ENCODE data around the gene TNNI3K.

Gene TNNI3K

DNA sequence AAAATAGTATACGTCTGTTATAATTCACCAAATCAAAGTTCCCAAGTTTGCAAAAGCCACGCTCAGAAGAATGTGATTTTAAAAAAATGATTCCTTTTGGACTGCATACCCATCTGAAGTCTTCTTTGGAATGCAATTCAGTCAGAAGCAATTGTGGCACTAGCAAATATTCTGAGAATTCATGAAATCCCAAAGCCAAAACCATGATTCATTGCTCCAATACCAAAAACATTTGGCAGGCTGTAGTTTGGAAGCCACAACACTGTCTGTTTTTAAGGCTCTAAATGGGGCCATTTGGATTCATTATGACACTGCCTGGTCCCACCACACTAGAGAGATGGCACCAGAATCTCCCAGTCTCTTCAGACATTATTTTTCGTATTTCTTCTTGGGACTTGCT is 299.1 kb downstream of the TNNI3K start:
- no peak for DNase-seq (ENCODE audit: extremely low read depth in 1 of 2, low read depth in 1 of 2)

DNA sequence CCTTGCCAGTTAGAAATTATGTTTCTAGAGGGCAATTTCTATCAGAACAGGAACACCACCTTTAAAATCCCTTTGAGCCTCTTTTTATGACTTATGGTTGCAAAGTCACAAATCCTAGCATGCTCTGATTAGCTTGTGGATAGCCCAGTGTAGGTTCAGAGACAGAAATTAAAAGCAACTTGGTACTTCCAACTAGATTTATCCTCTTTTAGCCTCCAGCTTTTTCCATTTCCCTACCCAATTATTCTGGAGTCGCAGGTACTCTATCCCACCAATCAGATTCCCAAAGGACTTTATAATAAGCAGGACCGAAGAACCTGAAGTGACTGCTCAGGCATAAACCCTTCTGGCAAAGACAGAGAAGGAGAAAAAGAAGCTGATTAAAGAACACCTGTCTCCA is 310.6 kb downstream of the TNNI3K start:
- DNase-seq (ENCODE audit: extremely low read depth in 1 of 2, low read depth in 1 of 2): no peak

DNA sequence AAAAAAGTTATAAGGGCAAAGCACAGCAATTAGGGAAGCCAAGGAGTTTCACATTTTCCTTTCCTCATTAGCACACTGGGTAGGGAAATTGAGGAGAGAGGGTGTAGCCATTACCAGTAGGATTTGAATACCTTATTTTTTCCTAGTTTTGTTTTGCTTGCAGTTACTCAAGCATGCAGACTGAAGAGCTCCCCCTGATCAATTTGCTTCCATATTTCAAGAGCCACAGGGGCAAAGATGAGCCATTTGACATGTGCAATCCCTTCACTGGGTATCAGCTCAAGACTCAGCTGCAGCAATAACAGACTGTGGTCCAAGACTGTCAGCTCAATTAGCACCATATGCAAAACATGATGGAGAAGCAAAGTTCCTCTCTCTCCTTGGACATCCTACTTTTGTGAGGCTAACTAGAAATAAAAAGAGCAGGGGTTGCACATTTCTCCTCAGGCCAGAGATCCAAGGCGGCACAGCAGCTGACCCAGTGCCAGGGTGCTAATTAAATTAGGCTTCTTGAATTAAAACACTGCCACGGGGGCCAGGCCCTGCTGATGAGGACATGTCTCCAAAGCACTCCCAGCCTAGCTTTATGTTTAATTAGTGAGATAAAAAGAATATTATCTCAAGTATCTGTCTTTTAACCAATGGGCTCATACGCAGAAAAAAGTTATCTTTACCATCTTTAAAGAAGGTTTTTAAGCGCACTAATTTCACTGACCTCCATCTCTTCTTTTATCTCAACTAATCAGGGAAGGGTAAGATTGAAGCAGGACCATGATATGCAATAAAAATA is 314.0 kb downstream of the TNNI3K start:
- no peak for DNase-seq (ENCODE audit: extremely low read depth in 1 of 2, low read depth in 1 of 2)

DNA sequence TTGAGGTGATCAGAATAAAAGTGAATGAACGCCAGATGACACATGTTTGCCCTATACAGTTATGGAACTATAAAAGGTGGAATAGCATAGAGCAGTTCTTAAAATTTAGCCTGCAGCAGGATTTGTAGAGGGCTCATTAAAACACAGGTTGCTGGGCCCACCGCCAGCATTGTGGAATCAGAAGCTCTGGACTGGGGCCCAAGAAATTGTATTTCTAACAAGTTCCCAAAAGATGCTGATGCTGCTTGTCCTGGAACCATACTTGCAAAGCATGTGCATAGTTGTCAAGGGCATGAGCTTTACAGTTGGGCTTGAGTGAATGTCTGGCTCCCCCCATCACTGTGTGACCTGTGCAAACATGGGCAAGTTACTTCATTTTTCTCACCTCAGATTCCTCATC is 314.7 kb downstream of the TNNI3K start:
- no peak for DNase-seq (ENCODE audit: extremely low read depth in 1 of 2, low read depth in 1 of 2)

DNA sequence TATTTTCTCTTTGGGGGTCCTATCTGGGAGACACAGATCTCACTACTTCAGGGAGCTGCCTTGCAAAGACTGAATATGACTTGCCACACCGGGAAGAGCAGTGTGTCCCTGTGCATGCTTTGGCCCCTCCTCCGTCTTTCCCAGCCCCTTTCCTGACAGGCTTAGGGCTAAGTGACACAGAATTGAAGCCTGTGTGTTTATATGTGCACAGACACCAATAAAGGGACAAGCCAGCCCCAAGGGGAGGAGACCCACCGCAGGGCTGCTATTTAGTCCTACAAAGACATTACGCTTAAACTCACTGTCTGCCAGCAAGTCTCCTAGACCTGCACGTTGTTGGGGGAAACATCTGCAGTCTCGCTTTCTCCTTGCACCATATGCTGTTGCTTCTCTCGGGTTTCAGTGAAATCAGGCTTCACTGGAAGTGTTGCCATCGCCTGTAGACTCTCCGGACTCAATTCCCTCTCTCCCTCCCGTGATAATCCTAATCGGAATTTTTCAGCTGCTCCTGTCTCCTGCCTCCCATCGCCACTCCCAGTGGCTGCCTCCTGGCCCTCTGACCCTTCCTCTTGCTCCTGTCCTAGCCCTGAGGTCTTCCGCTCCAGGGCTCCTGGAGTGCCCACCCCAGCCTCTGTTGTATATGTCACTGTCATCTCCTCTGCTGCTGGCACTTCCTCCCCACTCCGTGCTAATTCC is 335.8 kb downstream of the TNNI3K start:
- no peak for DNase-seq (ENCODE audit: extremely low read depth in 1 of 2, low read depth in 1 of 2)

DNA sequence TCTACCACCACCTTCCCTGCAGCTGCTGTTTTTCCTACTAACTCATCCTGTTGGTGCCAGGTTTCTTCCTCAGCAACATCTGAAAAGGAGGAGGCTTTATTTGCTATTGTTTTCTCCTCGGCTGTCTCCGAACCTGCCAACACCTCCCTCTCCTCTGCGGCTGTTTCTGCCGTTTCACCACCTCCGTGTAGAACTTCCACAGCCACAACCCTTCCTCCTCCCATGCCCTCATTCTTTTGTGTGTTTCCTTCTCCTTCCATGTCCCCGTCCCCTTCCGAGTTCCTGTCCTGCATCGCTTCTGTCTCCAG is 336.3 kb downstream of the TNNI3K start:
- DNase-seq (ENCODE audit: extremely low read depth in 1 of 2, low read depth in 1 of 2): no peak

DNA sequence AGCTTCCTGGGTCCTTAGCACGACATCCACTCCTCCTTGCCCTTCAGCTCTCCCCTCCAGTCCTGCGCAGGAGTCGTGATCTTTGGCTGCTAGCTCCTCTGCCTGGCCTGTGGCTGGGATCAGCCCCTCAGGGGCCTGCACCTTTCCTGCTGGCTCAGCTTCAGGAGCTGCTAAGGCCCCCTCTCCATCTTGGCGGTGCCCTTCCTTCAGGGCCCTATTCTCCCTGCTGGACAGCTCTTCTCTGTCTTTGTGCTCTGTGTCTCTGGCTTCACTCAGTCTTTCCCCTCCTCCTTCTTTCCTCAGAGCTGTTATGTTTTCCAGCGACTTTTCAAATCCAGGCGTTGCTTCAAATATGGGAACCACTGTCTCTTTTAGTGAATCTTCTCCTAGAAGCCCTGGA is 336.7 kb downstream of the TNNI3K start:
- DNase-seq (ENCODE audit: extremely low read depth in 1 of 2, low read depth in 1 of 2): no peak

DNA sequence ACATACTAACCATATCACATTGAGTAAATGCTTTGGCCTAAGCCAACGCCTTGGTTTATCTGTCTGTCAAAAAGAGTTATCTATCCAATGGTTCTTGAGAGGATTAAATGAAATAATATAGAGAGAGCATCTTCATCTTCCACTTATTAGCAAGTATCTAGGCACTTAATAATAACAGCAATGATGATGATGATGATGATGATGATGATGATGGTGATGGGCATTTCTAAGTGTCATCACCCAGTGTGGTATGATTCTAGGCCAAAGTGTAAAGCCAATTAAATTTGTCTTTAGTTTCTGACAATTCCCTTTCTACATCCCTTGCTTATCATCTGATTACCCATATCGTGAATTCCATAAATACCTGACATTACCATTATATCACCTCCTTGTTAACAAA is 342.9 kb downstream of the TNNI3K start:
- DNase-seq (ENCODE audit: extremely low read depth in 1 of 2, low read depth in 1 of 2): no peak

DNA sequence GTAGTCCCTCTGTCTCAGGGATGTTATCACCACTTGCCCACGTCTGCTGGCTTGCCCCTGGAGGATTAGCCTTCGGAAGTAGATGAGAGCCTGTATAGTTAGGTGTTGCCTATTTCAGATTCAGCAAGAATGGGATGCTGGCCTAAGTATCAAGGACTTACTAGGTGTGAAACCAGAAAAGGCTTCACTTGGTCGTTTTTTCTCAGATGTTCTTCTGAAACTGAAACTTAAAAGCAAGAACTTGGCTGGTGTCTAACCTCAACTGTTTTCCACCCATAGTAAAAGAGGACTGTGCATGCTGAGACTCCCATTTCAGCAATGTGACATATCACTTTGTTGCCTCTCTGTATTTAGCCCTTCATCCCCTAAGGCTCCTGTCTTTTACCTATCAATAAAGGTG is 344.2 kb downstream of the TNNI3K start:
- DNase-seq (ENCODE audit: extremely low read depth in 1 of 2, low read depth in 1 of 2): no peak

DNA sequence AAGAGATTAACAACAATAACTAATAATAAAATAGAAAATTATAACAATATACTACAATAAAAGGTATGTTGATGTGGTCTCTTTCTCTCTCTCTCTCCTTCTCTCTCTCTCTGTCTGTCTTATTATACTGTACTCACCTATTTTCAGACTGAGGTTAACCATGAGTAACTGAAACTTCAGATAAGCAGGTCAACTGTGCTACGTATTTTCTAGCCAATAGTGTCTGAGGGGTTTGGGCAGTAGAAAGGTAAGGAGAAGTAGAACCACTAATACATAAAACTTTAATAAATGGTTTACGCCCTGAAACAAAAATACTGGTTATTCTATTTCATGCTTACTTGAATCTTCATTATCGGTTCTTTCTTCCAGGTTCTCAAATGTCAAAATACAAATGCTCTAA is 348.2 kb downstream of the TNNI3K start:
- DNase-seq (ENCODE audit: extremely low read depth in 1 of 2, low read depth in 1 of 2): no peak

DNA sequence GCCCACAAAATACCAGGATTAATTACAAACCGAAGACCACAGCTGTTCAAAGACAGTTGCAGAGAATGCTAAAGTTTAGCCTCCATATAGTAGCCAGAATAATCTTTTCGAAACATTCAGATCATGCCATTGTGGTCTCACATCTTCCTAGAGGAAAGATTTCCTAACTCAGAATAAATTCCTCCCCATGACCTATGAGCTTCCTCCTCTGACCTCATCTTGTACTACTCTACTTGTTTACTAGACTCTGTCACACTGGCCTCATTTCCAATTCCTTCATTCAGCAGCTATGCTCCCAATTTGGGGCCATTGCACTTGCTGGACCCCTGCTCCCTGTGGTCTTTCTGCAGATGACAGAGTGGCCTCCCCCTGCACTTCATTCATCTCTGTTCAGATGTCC is 349.0 kb downstream of the TNNI3K start:
- DNase-seq (ENCODE audit: extremely low read depth in 1 of 2, low read depth in 1 of 2): no peak

DNA sequence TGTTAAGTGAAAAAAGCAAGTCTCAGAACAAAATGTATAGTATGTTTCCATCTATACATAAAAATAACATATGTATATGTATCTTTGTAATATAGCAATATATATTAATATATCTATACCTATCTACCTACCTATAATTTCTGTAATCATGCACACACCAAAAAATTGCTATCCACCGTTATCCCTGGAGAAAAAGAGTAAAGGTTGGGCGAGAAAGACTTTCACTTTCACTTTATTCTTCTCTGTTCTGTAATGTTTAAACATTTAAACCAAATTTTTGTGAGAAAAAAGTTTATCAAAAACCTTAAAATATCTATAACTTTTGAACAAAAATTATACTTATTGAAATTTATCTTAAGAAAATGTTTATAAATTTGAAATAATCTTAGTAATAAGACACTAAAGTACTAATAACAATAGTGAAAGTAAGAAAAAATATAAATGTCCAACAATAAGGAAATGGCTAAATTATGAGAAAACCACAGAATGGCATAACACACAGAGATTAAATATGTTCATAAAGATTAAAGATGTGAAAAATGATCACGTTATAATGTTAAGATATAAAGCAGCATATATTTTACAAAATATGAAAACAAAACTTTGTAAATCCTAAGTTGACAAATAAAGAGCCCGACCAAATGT is 351.2 kb downstream of the TNNI3K start:
- DNase-seq (ENCODE audit: extremely low read depth in 1 of 2, low read depth in 1 of 2): no peak

DNA sequence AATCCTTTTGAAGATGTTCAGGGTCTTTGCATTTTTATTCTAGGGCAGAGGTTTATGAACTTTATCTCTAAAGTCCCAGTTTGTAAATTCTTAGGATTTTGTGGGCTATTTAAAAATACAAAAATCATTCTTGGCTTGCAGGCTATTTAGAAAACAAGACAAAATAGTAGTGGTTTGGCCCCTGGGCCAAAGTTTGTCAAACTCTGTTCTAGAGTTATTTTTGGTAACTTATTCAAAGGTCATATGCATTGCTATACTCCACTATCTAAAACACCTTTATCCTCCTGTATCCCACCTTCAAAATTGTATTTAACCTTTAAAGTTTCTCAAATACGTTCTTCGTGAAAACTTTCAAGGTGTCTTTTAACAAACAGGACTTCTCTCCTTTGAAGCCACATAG is 352.7 kb downstream of the TNNI3K start:
- no peak for DNase-seq (ENCODE audit: extremely low read depth in 1 of 2, low read depth in 1 of 2)

DNA sequence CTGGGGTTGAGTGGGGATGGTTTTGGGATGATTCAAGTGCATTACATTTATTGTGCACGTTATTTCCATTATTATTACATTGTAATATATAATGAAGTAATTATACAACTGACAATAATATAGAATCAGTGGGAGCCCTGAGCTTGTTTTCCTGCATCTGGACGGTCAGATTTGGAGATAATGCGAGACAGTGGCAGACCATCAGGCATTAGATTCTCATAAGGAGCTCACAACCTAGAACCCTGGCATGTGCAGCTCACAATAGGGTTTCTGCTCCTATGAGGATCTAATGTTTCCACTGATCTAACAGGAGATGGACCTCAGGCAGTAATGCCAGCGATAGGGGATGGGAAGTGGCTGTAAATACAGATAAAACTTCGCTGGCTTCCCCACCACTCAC is 355.1 kb downstream of the TNNI3K start:
- DNase-seq (ENCODE audit: extremely low read depth in 1 of 2, low read depth in 1 of 2): no peak

DNA sequence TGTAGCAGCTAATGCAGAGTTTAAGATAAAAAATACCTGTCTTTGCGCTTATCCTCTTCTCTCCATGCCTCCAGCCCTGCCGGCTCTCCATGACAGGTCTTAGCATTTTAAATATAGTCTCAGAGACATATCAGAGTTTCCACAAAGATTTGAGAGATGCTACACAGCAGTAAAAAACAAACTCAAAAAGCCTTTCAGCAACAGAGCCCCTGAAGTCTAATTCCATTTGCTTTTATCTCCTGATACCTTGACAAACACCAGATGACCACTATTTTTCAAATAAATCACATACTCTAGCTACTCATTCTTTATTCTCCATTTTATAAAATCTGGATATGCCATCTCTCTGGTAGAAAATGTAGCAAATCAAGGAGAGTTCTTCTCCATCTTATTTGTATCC is 356.8 kb downstream of the TNNI3K start:
- DNase-seq (ENCODE audit: extremely low read depth in 1 of 2, low read depth in 1 of 2): no peak

DNA sequence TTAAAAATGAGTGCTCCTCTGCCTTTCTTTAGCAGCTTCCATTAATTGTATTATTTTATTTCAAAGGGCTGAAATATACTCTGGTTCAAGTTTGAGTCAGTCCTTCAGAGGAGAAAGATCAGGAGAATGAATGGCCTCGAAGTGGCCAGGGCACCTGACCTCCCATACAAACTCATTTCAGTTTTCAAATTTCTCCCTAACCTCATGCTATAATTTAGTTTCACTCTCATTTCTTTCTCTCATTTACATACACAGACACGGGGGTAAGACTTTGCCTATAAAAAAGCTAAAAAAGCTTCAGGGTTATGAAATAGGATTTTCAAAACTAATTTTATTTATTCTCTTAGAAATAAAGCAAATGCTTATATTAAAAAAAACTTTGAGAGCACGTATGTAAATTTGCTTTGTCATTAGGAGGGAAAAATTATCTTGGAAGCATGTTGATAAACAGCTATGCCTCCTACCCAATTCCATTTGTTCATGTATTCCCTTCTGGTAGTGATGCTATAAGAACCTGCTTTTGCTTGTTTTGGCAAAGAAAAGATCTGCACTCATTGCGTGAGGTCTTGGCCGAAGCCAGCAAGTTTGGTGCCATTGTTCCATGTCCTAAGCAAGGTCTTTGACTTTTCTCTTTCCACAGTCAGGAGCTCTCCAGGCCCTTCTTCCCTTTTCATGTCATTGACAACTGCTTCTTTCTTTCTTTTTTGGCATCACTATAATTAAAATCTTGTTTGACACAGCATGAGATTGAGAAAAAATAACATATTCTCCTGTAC is 357.6 kb downstream of the TNNI3K start:
- DNase-seq (ENCODE audit: extremely low read depth in 1 of 2, low read depth in 1 of 2): no peak

All from activated CD8-positive, alpha-beta memory T cell treated with anti-CD3 and anti-CD28 coated beads for 1 hour (primary cell).